Stimulated activated CD4-positive, alpha-beta T cell treated with anti-CD3 and anti-CD28 coated beads, TNF-alpha, amount 100 ng/mL, for 4 hours (primary cell): Measurements from ENCODE around the gene CORIN.
"Not testable (repeated sequence)": the region's sequence is repeated elsewhere in the genome, so short reads cannot be mapped to it uniquely, and the experiment has no call there.

Experiments
- DNase-seq, 3 experiments: peaks; one replicate each; pipeline ENCODE4 v3.0.0-alpha.2; 2020; ENCODE audit warnings: low read depth in 3 of 3

Gene CORIN

DNA sequence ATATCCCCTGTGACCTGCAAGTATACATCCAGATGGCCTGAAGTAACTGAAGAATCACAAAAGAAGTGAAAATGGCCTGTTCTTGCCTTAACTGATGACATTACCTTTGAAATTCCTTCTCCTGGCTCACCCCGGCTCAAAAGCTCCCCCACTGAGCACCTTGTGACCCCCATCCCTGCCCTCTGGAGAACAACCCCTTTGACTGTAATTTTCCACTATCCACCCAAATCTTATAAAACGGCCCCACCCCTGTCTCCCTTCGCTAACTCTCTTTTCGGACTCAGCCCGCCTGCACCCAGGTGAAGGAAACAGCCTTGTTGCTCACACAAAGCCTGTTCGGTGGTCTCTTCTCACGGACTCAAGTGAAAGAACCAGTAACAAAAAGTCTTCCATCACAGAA lies 69.9 kb downstream of the CORIN start:
- not testable (repeated sequence) for DNase-seq

DNA sequence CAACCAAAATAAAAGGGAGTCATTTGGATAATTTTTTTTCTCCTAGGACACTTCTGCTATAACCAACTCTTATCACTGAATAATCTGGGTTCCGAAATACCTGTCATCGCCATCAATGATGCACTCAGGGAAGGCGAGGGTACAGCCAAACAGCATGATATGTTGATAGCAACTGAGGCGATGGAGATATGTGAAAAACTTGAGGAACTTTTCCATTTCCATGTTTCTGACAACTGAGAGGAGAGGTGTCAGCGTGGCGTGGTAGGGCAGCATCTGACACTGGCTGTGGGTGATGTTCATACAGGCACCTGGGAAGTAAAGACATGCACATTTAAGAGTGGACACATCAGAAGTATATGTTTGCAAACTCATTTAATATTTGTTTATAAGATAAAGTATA lies 74.6 kb downstream of the CORIN start:
- DNase-seq, result no peak

DNA sequence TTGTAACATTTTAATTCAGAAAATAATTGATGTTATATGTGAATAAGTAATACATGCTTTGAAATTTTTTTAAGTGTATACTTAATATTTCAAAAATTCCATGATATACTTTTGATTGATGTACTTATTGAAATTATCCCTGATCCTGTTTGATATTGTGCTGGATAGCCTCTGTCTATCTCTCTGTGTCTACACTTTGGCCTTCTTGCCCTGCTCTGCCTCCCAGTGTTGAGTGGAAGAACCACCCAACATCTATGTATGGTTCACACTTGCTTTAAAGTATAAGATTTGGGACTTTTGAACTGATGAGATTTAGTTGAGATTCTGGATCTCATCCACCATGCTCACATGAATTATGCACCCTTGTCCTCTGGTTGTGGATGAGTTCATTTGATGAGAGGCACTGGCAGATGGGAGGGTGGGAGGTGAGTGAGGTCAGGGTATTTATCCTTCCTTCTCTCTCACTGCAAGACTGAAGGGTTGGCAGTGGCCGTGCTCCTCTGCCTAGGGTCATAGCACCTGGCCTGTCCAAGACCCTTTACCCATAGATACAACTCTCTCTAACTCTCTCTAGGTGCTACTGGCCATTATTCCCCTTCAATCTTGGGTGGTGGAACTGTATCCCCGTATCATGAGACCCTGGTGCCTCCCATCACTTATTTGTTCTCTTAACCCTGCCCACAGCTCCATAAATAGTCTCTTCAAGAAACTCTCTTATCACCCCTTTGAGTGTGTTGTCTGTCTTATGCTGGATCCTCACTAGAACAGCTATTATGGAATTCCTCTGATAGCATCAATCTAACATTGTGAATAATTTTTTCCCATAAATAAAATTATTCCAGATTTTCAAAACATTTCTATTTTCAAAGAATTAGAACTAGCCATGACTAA lies 75.2 kb downstream of the CORIN start:
- no peak for DNase-seq

DNA sequence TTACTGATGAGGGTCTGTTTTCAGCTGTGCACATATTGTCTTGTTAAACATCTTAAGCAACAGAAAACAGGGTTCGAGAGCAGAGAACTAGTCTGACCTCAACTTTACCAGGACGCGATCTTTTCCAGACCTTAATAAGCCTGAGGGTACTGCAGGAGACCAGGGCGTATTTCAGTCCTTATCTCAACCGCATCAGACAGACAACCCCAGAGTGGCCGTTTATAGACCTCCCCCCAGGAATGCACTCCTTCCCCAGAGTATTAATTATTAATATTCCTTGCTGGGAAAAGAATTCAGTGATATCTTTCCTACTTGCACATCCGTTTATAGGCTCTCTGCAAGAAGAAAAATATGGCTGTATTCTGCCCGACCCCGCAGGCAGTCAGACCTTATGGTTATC lies 84.6 kb downstream of the CORIN start:
- not testable (repeated sequence) for DNase-seq

DNA sequence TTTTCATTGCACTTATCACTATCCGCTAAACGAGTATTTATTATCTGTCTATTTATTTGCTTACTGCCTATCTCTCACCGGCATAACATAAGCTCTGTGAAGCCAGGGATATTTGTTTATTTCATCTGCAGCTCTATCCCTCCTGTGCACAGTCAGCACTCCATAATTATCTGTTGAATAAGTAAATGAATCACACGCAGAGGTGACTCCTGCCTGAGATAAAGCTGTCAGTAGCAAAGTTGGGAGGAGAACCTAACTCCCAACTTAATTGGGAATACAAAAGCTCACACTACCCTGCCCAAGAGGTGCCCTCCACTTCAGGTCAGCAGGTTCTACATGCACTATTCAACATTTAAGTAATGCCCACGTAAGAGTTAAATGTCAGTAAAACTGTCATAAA lies 85.7 kb downstream of the CORIN start:
- no peak for DNase-seq

DNA sequence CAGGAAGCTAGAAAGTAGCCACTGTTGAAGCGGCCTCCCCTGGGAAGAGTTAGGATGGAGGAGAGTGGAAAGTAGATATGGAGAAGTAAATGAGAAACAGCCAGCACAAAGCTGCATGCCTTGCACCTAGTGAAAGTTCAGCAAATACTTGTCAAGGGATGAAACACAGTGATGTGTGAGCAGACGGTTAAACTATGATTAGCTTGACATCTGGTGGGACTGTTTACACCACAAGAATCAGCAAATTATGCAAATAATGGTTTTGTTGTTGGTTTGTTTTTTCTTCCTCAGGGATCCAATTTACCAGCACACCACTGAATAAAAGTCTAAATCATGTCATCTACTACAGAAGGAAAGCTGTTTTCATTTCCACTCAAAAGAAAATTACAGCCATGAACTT lies 87.1 kb downstream of the CORIN start:
- DNase-seq, result no peak

DNA sequence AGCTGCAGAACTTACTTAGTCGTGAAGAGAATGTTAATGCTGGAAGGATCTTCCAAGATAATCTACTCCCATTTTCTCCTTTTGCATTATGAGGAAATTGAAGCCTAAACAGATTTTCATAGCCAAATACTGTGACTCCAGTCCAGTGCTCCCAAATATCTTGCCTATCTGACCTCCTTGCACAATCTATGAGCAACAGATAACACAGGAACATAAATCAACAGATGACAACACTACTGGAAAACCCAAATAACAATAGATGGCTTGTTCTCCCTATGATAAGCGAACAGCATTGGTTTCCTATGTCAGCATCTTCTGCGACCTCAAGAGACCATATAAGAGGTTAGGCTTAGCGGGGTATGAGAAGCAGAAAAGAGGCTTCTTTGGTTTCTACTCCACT lies 88.0 kb downstream of the CORIN start:
- DNase-seq, result no peak

DNA sequence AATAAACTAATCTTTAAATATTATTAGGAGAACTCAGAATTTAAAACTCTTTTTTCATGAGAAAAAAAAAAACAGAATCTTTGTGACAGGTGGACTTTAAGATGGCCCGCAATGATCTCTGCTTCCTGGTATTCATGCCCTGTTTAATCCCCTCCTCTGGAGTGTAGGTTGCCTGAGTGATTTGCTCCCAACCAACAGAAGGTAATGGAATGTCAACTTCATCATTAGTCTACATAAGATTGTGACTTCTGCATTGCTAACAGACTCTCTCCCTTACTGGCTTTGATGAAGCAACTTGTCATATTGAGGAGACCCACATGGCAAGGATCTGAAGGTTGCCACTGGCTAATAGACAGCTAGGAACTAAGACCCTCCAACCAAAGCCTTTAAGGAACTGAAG lies 88.8 kb downstream of the CORIN start:
- no peak for DNase-seq

DNA sequence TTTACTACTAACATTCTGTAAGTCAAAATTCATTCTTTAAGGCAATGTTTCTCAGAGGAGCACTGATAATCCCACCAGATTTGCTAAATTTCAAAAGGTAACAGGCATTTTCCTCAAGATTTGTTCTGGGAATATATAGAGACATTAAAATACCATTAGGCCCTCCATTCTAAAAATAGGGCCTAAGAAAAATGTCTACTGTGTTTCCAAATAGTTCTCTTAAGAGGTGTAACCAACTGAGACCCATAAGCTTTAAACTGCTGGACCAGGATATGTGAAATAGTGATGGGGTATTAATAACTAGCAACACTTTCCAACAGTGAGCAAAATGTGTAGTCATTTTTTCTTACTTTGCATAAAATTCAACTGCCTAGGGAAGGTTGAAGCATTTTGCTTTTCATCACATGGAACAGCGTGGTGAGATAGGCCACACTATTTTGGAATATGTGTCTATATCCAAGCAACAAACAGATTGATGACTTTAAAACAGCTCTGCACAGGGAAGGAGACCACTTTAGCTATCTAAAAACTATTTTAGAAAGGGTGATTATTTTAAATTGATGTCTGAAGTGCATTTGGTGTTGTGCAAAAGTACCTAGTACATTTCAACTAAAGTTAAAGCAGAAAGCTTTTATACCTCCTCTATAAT lies 89.9 kb downstream of the CORIN start:
- DNase-seq, result no peak

DNA sequence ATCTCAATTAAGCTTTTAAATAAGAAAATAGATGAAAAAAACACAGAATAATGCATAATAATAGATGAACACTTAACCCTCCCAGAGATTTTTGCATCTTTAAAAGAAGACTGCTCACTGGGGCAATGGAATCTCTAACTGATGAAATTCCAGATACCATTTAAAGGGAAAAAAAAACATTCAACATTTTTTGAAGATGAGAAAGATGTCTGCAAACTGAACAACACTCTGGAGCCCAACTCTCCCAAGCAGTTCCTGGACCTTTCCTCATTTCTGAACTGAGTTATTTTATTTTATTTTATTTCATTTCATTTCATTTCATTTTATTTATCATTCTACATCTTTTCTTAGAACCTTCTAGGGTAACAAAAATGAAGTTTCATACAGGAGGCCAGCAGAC lies 90.7 kb downstream of the CORIN start:
- no peak for DNase-seq

DNA sequence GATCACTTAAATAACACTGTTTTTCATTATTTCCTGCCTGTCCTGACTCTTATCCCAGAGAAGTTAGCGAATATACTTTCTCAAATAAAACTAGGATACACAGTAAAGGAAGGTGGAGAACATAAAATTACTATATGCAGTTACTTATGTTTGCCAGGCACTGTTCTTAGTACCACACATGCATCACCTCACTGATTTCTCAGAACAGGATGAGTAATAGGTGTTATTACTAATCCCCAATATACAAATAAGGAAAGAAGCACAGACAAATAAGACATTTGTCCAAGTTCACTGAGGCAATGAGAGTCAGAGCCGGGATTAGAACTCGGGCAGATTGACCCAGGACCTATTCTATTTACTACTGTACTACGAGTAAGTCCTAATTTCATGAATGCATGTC lies 91.7 kb downstream of the CORIN start:
- DNase-seq, result no peak

DNA sequence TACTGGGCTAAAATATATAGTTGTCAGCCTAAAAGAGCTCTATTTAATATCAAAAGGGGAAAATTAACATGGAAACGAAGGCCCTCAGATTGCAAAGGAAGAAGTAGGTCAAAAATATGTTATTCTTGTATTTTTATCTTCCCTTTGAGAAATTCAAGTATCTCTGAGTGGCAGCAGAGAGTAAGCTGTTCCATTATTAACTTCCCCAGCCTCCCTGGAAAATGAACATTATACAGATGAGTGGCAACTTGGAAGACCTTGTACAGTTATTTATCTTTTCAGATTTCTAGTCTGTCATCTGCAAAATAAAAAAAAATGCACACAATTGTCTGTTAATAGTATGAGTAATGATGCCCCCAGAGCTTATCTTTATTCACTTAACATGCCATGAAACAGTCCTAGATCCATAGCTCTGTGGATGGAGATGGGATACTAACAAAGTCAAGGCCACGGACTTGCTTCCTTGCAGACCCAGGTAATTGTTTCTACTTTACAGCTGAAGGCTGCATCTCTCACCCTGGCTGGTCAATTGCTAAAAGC lies 93.0 kb downstream of the CORIN start:
- no peak for DNase-seq

DNA sequence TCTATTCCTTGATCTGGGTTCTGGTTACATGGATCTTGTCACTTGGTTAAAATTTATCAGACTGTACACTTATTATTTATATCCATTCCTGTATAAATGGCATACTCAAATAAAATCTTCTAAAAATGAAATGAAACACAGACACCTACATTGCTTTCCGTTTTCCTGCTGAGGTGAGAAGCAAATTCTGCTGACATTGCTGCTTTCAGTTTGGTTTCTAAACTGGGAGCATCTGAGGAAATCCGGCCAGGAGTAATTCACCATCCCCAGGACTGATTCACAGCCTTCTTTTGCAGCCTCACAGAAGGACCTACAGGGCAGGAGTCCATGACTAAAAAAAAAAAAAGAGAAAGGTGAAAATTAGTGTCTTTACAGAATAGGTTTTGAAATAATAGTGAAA lies 93.6 kb downstream of the CORIN start:
- DNase-seq, result no peak

DNA sequence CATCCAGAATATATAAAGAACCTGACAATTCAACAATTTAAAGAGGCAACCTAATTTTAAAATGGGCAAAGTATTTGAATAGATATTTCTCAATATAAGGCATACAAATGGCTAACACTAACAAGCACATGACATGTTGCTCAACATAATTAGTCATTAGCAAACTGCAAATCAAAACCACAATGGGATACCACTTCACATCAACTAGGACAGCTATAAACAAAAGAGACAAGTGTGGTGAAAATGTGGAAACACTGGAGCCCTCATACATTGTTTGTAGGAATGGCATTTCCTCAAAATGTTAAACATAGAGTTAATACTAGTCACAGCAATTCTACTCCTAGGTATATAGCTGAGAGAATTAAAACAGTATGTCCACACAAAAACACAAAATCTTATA lies 96.7 kb downstream of the CORIN start:
- DNase-seq, result no peak

DNA sequence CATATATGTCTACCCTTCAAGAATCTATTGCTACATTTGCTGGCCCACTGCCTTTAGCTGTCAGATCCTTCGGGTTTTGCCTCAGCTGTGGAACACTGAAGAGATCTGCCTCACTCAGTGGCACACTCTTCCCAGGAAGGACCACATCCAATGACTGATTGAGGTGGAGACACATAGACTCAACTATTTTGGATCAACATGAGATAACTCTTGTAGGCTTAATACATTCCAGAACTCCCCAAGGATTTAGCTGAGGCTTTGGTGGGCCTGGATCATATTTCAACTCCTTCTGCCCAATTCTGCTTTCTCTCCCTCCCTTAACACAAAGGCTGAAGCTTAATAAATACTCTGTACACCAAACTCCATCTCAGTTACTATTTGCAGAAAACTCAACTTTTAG lies 100.5 kb downstream of the CORIN start:
- no peak for DNase-seq

DNA sequence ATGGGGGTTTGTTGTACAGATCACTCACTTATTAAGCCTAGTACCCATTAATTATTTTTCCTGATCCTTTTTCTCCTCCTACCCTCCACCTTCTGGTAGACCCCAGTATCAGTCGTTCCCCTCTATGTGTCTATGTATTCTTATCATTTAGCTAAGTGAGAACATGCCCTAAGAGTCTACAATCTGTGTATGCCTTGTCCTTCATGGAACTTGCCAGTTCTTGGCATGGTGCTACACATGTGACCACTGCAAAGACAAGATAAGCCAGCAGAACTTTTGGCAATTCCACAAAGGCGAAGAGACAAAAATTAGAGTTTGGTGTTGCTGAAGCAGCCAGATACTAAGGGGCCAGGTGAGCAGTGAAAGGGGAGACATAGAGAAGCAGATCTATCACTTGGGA lies 101.3 kb downstream of the CORIN start:
- no peak for DNase-seq

DNA sequence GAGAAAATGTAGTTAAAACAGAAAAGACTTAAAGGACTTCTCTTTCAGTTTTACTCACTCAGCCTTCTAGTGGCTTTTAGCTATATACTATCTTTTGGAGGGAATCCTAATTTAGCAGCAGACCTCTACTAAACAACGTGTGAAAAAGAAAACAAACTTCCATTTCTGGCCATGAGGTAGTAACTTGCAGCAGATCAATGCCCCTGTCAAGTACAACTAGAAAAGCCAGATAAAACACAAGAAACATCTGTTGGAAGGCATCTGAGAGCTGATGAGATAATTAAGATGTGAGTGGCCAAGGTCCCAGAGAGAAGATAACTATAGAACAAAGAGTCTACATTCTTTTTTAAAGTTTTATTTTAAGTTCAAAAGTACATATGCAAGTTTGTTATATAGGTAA lies 101.7 kb downstream of the CORIN start:
- DNase-seq, result no peak

DNA sequence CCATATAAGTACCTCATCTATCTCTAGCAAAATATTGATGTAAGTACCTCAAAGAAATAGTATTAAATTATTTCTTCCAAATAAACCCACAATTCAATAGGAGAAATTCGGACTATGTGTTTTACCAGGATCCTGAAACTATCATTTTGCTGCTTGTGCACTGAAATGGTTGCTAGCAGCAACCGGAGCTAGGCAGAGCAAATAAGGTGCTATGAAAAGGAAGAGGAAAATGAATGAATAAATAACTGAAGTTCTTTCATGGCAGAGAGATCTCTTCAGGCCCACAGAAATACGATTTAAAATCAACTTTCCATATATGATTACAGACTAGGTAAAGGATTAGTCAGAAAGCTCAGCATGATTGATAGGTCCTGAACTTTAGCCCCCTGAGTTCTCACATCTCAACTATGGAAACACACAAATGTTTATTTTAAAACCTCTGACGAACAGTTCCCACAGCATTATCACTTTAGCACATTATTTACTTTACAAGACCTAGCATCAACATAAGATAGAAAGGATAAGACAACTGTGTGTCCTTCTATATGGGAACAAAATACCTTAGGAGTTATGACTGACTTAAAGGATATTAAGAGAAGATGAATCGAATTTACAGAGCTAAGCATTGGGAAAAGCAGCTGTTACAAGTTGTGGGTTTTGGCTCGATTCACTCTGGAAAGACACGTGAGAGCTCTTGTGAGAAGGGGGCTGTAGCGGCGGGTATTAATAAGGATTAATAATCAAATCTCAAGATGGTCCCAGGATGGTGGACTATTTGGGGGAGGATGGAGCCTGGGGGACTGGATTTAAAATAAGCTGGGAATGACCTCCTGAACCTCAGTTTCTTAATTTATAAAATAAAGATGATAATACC lies 104.3 kb downstream of the CORIN start:
- DNase-seq, result no peak

DNA sequence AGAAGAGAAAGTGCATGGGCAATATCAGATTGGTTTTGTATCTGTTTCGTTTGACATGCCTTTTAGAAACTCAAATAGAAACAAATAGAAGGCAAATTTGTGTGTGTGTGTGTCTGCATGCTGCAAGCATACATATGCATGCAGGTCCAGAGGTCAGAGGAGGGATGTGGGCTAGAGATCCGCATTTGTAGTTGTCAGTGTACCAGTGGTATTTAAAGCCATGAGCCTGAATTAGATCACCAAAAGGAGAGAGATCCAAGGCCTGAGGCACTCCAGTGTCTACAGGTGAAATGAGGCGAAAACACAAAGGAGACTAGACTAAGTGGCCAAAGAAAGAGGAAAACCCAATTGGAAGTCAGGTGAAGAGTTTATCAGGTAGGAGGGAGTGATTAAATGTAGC lies 106.7 kb downstream of the CORIN start:
- DNase-seq, result no peak

DNA sequence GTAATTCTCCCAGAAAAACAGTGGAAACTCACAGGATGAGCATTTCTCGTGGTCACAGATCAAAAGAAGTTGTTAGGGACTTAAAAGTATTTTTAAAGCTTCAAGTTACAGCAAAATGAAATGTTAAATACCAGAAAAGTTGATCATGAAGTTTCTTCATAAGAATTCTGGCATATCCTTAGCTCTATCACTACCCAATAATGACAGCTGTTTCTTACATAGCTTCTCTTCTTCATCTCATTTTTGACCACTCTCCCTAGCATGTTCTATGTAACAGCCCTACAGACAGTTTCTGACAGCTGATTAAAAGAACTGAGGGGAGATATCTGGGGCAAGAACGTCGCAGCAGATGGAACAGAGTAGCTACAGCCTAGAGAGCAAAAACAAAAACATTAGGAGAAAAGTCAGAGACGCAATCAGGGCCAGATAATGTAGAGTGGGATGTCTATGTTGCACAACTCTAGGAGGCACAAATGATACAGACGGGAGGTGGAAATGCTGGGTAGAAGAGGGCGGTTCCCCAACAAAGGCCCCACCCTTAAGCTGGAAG lies 108.7 kb downstream of the CORIN start:
- DNase-seq, result no peak

DNA sequence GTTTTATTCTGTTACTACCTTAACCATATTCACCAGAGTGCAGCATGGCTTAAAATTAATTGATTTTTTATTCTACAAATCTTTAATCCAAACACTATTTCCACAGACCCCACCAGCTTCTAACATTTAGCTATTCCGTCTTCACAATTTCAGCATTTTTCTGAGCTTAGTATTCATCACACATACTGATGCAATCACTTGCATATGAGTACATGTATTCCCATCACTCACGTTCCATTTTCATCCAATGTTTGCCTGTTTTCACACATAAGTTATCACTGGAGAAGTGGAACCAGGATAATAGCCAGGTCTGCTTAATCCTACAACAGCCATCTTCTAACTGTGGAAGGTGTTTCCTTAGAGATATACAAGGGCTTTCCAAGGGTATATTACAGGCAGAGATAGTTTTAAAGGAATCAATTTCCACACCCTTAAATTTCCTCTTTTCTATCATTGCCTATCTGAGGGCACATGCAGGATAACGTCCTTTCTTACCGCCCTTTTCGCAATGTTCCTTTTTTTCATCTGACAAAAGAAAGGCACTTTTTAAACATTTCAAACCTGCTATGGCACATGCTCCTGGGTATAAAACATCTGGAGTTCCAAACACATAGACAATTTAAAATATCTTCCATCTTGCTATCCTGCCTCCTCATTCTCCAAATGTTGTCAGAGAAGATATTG lies 115.8 kb downstream of the CORIN start:
- no peak for DNase-seq
